PFSK-1 (cell line): ENCODE results near the gene SLC4A3.

Source experiments
- FOXP2 ChIP-seq: optimal IDR thresholded peaks from 2 replicates; pipeline ENCODE3; 2011; ENCODE audit warnings: borderline replicate concordance, control low read depth, inconsistent platforms; ENCODE audit not compliant: insufficient read depth; ENCODE audit errors: extremely low read length, extremely low read depth
- POLR2AphosphoS5 ChIP-seq: IDR thresholded peaks from 2 replicates; pipeline ENCODE4 v1.6.1; 2012; ENCODE audit warnings: low read depth, mild to moderate bottlenecking, control low read depth, low read length, moderate library complexity
- REST ChIP-seq, 2 experiments: IDR thresholded peaks; 2 replicates each; pipeline versions ENCODE4 v1.6.1 to v1.8.0; 2011 to 2012; ENCODE audit warnings: low read depth in 2 of 2, low read length in 2 of 2, control low read depth in 1 of 2, inconsistent platforms in 1 of 2, mild to moderate bottlenecking in 1 of 2, moderate library complexity in 1 of 2; ENCODE audit not compliant: insufficient read depth in 1 of 2
- SIN3A ChIP-seq: IDR thresholded peaks from 2 replicates; pipeline ENCODE4 v1.6.1; 2012; ENCODE audit warnings: mild to moderate bottlenecking, low read length, moderate library complexity, borderline replicate concordance; ENCODE audit not compliant: insufficient read depth
- TAF1 ChIP-seq: IDR thresholded peaks from 2 replicates; pipeline ENCODE4 v1.6.1; 2012; ENCODE audit warnings: low read length, control low read depth, borderline replicate concordance; ENCODE audit not compliant: insufficient read depth

SLC4A3 gene

GRCh38 chr2:219616550-219616949 lies 10.9 kb upstream of the SLC4A3 start:
- TF ChIP-seq REST (IDR thresholded peaks at IDR 0.05; ENCODE audit: insufficient read depth in 1 of 2, low read depth in 2 of 2, low read length in 2 of 2) (no peak), SIN3A (no peak), FOXP2 (no peak), TAF1 (no peak), POLR2AphosphoS5 (no peak)

- TF ChIP-seq POLR2AphosphoS5: no peak
- TF ChIP-seq REST (IDR thresholded peaks at IDR 0.05; ENCODE audit: insufficient read depth in 1 of 2, low read depth in 2 of 2, low read length in 2 of 2): no peak
- no peak for TF ChIP-seq SIN3A
- no peak for TF ChIP-seq TAF1
- TF ChIP-seq FOXP2: no peak
Observed at GRCh38 chr2:219618733-219619122, 8.7 kb upstream of the SLC4A3 start.

- TF ChIP-seq REST (IDR thresholded peaks at IDR 0.05; ENCODE audit: insufficient read depth in 1 of 2, low read depth in 2 of 2, low read length in 2 of 2) (no peak), FOXP2 (no peak), POLR2AphosphoS5 (no peak), SIN3A (no peak), TAF1 (no peak)
Observed at GRCh38 chr2:219619235-219619634, 8.2 kb upstream of the SLC4A3 start.

GRCh38 chr2:219620546-219620945 lies 6.9 kb upstream of the SLC4A3 start:
- TF ChIP-seq REST (IDR thresholded peaks at IDR 0.05; ENCODE audit: insufficient read depth in 1 of 2, low read depth in 2 of 2, low read length in 2 of 2) (no peak), POLR2AphosphoS5 (no peak), FOXP2 (no peak), SIN3A (no peak), TAF1 (no peak)

GRCh38 chr2:219621935-219622334 lies 5.5 kb upstream of the SLC4A3 start:
- TF ChIP-seq POLR2AphosphoS5: no peak
- TF ChIP-seq REST (IDR thresholded peaks at IDR 0.05; ENCODE audit: insufficient read depth in 1 of 2, low read depth in 2 of 2, low read length in 2 of 2): no peak
- no peak for TF ChIP-seq SIN3A
- TF ChIP-seq TAF1: no peak
- TF ChIP-seq FOXP2: no peak
